ENCODE measurements around the gene CCDC102A.

CCDC102A gene

GRCh38 chr16:57481421-57481820 is 55.0 kb downstream of the CCDC102A start:
- no peaks in the 10 kb centered on the region for H3K36me3 Mint-ChIP-seq (ENCODE audit: low read depth)
- DNase-seq (ENCODE audit: low spot score): no peak
- no peak overlapping the region for H3K27ac Mint-ChIP-seq
- peaks cover 11% of the 10 kb centered on the region for H3K27me3 Mint-ChIP-seq (ENCODE audit: low read depth)
- H3K4me3 Mint-ChIP-seq: no peak overlapping the region
- H3K4me1 Mint-ChIP-seq (ENCODE audit: low read depth): peaks cover 8% of the 10 kb centered on the region
- H3K9me3 Mint-ChIP-seq: no peaks in the 10 kb centered on the region

GRCh38 chr16:57480754-57481230 is 55.6 kb downstream of the CCDC102A start:
- H3K27ac Mint-ChIP-seq: no peak overlapping the region
- peaks cover 11% of the 10 kb centered on the region for H3K27me3 Mint-ChIP-seq (ENCODE audit: low read depth)
- H3K4me3 Mint-ChIP-seq: no peak overlapping the region
- no peak for DNase-seq (ENCODE audit: low spot score)
- H3K36me3 Mint-ChIP-seq (ENCODE audit: low read depth): no peaks in the 10 kb centered on the region
- no peaks in the 10 kb centered on the region for H3K9me3 Mint-ChIP-seq
- peaks cover 11% of the 10 kb centered on the region for H3K4me1 Mint-ChIP-seq (ENCODE audit: low read depth)

GRCh38 chr16:57479976-57480753 is 56.2 kb downstream of the CCDC102A start:
- Mint-ChIP-seq H3K27ac (no peak overlapping the region), H3K36me3 (ENCODE audit: low read depth) (no peaks in the 10 kb centered on the region), H3K27me3 (ENCODE audit: low read depth) (peaks cover 8% of the 10 kb centered on the region), H3K9me3 (no peaks in the 10 kb centered on the region), H3K4me1 (ENCODE audit: low read depth) (peaks cover 10% of the 10 kb centered on the region), H3K4me3 (no peak overlapping the region)
- no peak for DNase-seq (ENCODE audit: low spot score)

GRCh38 chr16:57479205-57479975 is 57.0 kb downstream of the CCDC102A start:
- peaks cover 10% of the 10 kb centered on the region for H3K4me1 Mint-ChIP-seq (ENCODE audit: low read depth)
- DNase-seq (ENCODE audit: low spot score): no peak
- H3K4me3 Mint-ChIP-seq: no peak overlapping the region
- peaks cover 3% of the 10 kb centered on the region for H3K27me3 Mint-ChIP-seq (ENCODE audit: low read depth)
- peak overlapping the region; percentile 31 for H3K27ac Mint-ChIP-seq
- H3K36me3 Mint-ChIP-seq (ENCODE audit: low read depth): no peaks in the 10 kb centered on the region
- H3K9me3 Mint-ChIP-seq: no peaks in the 10 kb centered on the region

GRCh38 chr16:57478396-57479204 is 57.8 kb downstream of the CCDC102A start:
- no peaks in the 10 kb centered on the region for H3K36me3 Mint-ChIP-seq (ENCODE audit: low read depth)
- peaks cover 10% of the 10 kb centered on the region for H3K4me1 Mint-ChIP-seq (ENCODE audit: low read depth)
- peaks cover 3% of the 10 kb centered on the region for H3K27me3 Mint-ChIP-seq (ENCODE audit: low read depth)
- H3K4me3 Mint-ChIP-seq: no peak overlapping the region
- no peak for DNase-seq (ENCODE audit: low spot score)
- H3K27ac Mint-ChIP-seq: no peak overlapping the region
- no peaks in the 10 kb centered on the region for H3K9me3 Mint-ChIP-seq

DNA sequence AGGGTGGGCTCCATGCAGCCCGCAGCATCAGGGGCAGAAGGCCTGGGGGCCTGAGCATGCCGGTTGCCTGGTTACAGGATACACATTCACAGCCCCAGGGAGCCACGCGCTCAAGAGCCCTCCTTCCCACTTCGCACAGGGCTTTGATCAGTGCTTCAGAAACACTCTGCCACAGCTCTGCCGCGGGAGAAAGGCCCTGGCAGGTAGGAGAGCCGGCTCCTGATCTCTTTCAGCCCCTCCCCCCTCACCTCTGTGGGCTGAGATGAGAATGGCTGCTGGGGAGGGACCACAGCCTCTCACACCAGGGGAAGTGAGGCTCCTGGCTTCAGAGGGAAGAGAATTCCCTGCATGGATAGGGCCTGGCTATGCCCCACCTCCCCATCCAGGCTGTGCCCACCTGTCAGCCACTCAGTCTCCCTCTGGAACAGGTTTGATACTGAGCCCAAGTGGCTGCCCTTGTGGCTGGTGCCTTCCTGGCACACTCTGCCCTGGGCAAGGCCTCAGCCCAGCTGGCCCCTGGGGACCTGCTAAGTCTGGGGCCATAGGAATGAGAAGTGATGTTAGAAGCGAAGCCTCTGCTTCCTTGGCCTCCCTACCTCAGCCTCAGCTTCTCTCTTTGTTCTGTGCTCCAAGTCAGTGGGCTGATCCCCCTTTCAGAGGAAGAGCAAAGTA is 58.7 kb downstream of the CCDC102A start:
- no peaks in the 10 kb centered on the region for H3K9me3 Mint-ChIP-seq
- no peak overlapping the region for H3K27ac Mint-ChIP-seq
- DNase-seq (ENCODE audit: low spot score): no peak
- H3K27me3 Mint-ChIP-seq (ENCODE audit: low read depth): peaks cover 3% of the 10 kb centered on the region
- H3K4me1 Mint-ChIP-seq (ENCODE audit: low read depth): peaks cover 10% of the 10 kb centered on the region
- H3K4me3 Mint-ChIP-seq: no peak overlapping the region
- H3K36me3 Mint-ChIP-seq (ENCODE audit: low read depth): no peaks in the 10 kb centered on the region

GRCh38 chr16:57476546-57477410 is 59.6 kb downstream of the CCDC102A start:
- Mint-ChIP-seq H3K9me3 (no peaks in the 10 kb centered on the region), H3K36me3 (ENCODE audit: low read depth) (peaks cover 4% of the 10 kb centered on the region), H3K27ac (peak overlapping the region; percentile 69), H3K4me3 (peak overlapping the region; percentile 49), H3K4me1 (ENCODE audit: low read depth) (peaks cover 10% of the 10 kb centered on the region), H3K27me3 (ENCODE audit: low read depth) (peaks cover 3% of the 10 kb centered on the region)
- no peak for DNase-seq (ENCODE audit: low spot score)

DNA sequence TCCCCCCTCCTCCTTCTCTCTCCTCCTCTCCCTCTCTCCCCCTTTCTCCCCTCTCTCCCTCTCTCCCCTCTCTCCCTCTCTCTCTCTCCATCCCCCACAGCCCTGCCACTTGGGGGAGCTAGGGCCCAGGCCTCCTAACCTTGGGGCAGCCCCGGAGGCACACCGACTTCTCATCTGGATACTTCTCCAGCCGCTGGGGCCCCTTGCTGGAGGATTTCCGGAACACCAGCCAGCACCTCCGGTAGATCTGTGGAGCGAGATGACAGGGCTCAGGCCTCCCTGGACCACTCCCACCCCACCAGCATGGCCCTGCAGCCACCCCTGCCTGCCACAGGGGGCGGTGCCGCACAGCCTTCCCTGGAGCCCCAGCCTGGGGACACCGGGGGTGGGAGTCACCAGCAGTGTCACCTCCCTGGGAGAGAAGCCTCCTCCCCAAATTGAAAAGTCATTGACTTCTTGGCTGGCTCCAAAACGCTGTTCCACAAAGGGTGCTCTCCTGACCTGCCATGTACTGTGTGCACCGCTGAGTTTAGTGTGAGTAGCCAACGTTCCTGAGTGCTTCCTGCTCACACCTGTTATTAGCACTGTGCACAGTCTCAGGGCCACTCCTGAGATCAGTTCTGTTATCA is 60.5 kb downstream of the CCDC102A start:
- H3K9me3 Mint-ChIP-seq: no peaks in the 10 kb centered on the region
- H3K27ac Mint-ChIP-seq: peak overlapping the region; percentile 65
- H3K4me3 Mint-ChIP-seq: peak overlapping the region; percentile 49
- H3K4me1 Mint-ChIP-seq (ENCODE audit: low read depth): peaks cover 10% of the 10 kb centered on the region
- H3K27me3 Mint-ChIP-seq (ENCODE audit: low read depth): peaks cover 3% of the 10 kb centered on the region
- peaks cover 6% of the 10 kb centered on the region for H3K36me3 Mint-ChIP-seq (ENCODE audit: low read depth)
- peak; percentile 87 for DNase-seq (ENCODE audit: low spot score)

GRCh38 chr16:57474671-57475661 is 61.4 kb downstream of the CCDC102A start:
- Mint-ChIP-seq H3K4me3 (peak overlapping the region; percentile 34), H3K4me1 (ENCODE audit: low read depth) (peaks cover 10% of the 10 kb centered on the region), H3K27ac (peak overlapping the region; percentile 36)

GRCh38 chr16:57473906-57474305 is 62.5 kb downstream of the CCDC102A start:
- peaks cover 3% of the 10 kb centered on the region for H3K27me3 Mint-ChIP-seq (ENCODE audit: low read depth)
- H3K4me1 Mint-ChIP-seq (ENCODE audit: low read depth): peaks cover 10% of the 10 kb centered on the region
- peaks cover 18% of the 10 kb centered on the region for H3K36me3 Mint-ChIP-seq (ENCODE audit: low read depth)
- no peaks in the 10 kb centered on the region for H3K9me3 Mint-ChIP-seq
- DNase-seq (ENCODE audit: low spot score): no peak
- no peak overlapping the region for H3K27ac Mint-ChIP-seq
- H3K4me3 Mint-ChIP-seq: no peak overlapping the region

More at GRCh38 chr16:57474671-57475661, 61.4 kb downstream of the CCDC102A start:
- Mint-ChIP-seq H3K27me3 (ENCODE audit: low read depth) (peaks cover 3% of the 10 kb centered on the region), H3K36me3 (ENCODE audit: low read depth) (peaks cover 11% of the 10 kb centered on the region), H3K9me3 (no peaks in the 10 kb centered on the region)
- DNase-seq (ENCODE audit: low spot score): no peak

GRCh38 chr16:57473176-57473840 is 63.1 kb downstream of the CCDC102A start:
- no peak overlapping the region for H3K27ac Mint-ChIP-seq
- no peak for DNase-seq (ENCODE audit: low spot score)
- H3K4me3 Mint-ChIP-seq: no peak overlapping the region
- H3K4me1 Mint-ChIP-seq (ENCODE audit: low read depth): peaks cover 9% of the 10 kb centered on the region
- peaks cover 20% of the 10 kb centered on the region for H3K36me3 Mint-ChIP-seq (ENCODE audit: low read depth)
- H3K9me3 Mint-ChIP-seq: no peaks in the 10 kb centered on the region
- H3K27me3 Mint-ChIP-seq (ENCODE audit: low read depth): no peaks in the 10 kb centered on the region
